Measurements from ENCODE around the gene ANAPC10. TPM values are rescaled to one million over a fixed set of nuclear protein-coding genes. Genes with fewer than 3 reads are reported as not detected.

The ANAPC10 gene
- total and polyA plus RNA-seq, 2 of the 4 experiments (the other 2 are of a cell fraction): 17.1 to 22.4 TPM

DNA sequence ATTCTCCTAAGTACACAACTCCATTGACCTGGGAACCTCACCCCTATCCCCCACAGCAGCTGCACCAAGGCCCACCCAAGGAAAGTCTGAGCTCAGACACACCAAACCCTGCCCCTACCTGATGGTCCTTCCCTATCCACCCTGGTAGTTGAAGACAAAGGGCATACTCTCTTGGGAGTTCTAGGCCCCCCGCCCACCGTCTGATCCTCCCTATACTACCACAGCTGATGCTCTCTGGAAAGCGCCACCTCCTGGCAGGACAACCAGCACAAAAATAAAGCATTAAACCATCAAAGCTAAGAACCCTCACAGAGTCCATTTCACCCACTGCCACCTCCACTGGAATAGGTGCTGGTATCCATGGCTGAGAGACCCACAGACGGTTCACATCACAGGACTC is 83.6 kb downstream of the ANAPC10 start:
- POLR2A ChIA-PET (ENCODE audit: unreplicated experiment): no interaction called here
- H3K79me1 ChIP-seq (ENCODE audit: low read depth in 1 of 2, low read length in 2 of 2): peaks cover 0 to 6% of the 10 kb centered on the region in 2 experiments; a peak in 2 of 4 replicates
- H2AFZ ChIP-seq (replicated peaks; ENCODE audit: low read length, poor library complexity): no peak overlapping the region
- WGBS, 2 experiments (ENCODE audit: extremely low coverage in 2 of 2, insufficient read length in 1 of 2): no CpG with 5 or more reads among the region's 4 CpGs
- H3K27ac ChIP-seq (ENCODE audit: insufficient read depth, low read length): no peak overlapping the region
- no peak overlapping the region for H3K18ac ChIP-seq (ENCODE audit: low read depth, low read length)
- H3K36me3 ChIP-seq (ENCODE audit: control insufficient read depth, insufficient read depth, low read length): no peaks in the 10 kb centered on the region
- no peak overlapping the region for H4K5ac ChIP-seq (ENCODE audit: low read depth, low read length)
- H4K8ac ChIP-seq (ENCODE audit: low read depth in 2 of 2, low read length in 2 of 2): no peak overlapping the region
- H2AK9ac ChIP-seq (replicated peaks; ENCODE audit: low read depth, low read length, poor library complexity): no peak overlapping the region
- ATAC-seq (ENCODE audit: low read depth) (no peak), DNase-seq (no peak)
- no peak overlapping the region for H3K56ac ChIP-seq (ENCODE audit: extremely low read depth, insufficient read depth, low read length)
- H3K9ac ChIP-seq (ENCODE audit: low read depth, low read length): no peak overlapping the region
- H2BK5ac ChIP-seq (ENCODE audit: low read depth, low read length, poor library complexity, severe bottlenecking): no peak overlapping the region
- H3K23ac ChIP-seq (ENCODE audit: low read depth, low read length): no peak overlapping the region
- H2BK20ac ChIP-seq (ENCODE audit: low read depth, low read length): no peak overlapping the region
- H3K4me1 ChIP-seq (ENCODE audit: control insufficient read depth, insufficient read depth, low read length): peaks cover 3% of the 10 kb centered on the region
- no peak overlapping the region for H3K4me3 ChIP-seq (ENCODE audit: insufficient read depth, low read depth, low read length)
- H3K9me3 ChIP-seq (ENCODE audit: control insufficient read depth, insufficient read depth, low read length): no peaks in the 10 kb centered on the region
- TF ChIP-seq SMC3 (IDR thresholded peaks at IDR 0.05; ENCODE audit: low read depth, low read length): no peak
- TF ChIP-seq, protein P1, sequence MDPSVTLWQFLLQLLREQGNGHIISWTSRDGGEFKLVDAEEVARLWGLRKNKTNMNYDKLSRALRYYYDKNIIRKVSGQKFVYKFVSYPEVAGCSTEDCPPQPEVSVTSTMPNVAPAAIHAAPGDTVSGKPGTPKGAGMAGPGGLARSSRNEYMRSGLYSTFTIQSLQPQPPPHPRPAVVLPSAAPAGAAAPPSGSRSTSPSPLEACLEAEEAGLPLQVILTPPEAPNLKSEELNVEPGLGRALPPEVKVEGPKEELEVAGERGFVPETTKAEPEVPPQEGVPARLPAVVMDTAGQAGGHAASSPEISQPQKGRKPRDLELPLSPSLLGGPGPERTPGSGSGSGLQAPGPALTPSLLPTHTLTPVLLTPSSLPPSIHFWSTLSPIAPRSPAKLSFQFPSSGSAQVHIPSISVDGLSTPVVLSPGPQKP (IDR thresholded peaks at IDR 0.05; ENCODE audit: borderline replicate concordance, low read depth, low read length): no peak
- no peak for TF ChIP-seq CHD1 (IDR thresholded peaks at IDR 0.05; ENCODE audit: low read depth, low read length)
- TF ChIP-seq RFX5 (IDR thresholded peaks at IDR 0.05; ENCODE audit: low read depth, low read length): no peak
- TF ChIP-seq CEBPB (IDR thresholded peaks at IDR 0.05; ENCODE audit: low read depth, low read length): no peak
- no peak for TF ChIP-seq POLR2A (IDR thresholded peaks at IDR 0.05; ENCODE audit: low read depth, low read length)
- no peak overlapping the region for H3K4me2 ChIP-seq (ENCODE audit: low read depth, low read length)
- no peaks in the 10 kb centered on the region for H3K27me3 ChIP-seq (ENCODE audit: control insufficient read depth, insufficient read depth, low read length)
- no peak overlapping the region for H2BK120ac ChIP-seq (ENCODE audit: low read depth, low read length)
- no peak overlapping the region for H4K91ac ChIP-seq (ENCODE audit: insufficient read depth, low read depth, low read length)
- no peak overlapping the region for H2BK15ac ChIP-seq (ENCODE audit: low read depth, low read length)
- no peak overlapping the region; the same call in none of the 2 replicates for H2AK5ac ChIP-seq (ENCODE audit: low read depth, low read length)
- no peak overlapping the region for H3K4ac ChIP-seq (ENCODE audit: low read depth, low read length)
- no peak overlapping the region for H3K14ac ChIP-seq (replicated peaks; ENCODE audit: low read depth, low read length)
- H3K9me1 ChIP-seq (ENCODE audit: insufficient read depth, low read length): 0 out of 2 replicates have a peak, but pooled peaks cover 3% of the 10 kb centered on the region
- dilution Hi-C loops (cut with HindIII; ENCODE audit: low sequenced_read_pairs, unreplicated experiment) (no loop called here), intact Hi-C loops (cut with micrococcal nuclease) (no loop called here), in situ Hi-C loops (cut with MboI; ENCODE audit: low sequenced_read_pairs) (no loop called here)
- CTCF ChIA-PET: no interaction called here
- BruUV-seq (replicated peaks): no TSS peak
- H4K20me1 ChIP-seq (ENCODE audit: insufficient read depth, low read length): no peaks in the 10 kb centered on the region

Measured in IMR-90 (cell line).